Right lobe of liver (tissue), 6 donors: ENCODE results near the gene MTA1. TPM values are rescaled to one million over a fixed set of nuclear protein-coding genes. Genes with fewer than 3 reads are reported as not detected.

Experiments
- ATAC-seq, 4 donors: fragments of 200-7000 bp; cut with Tn5 transposase; one replicate each; pipeline ENCODE4 v1.9.1; 2020; ENCODE audit warnings: mild to moderate bottlenecking in 4 of 4, moderate library complexity in 4 of 4
- DNase-seq, 3 donors: peaks; one replicate each; pipeline ENCODE4 v3.0.0-alpha.2; 2020
- H3K27ac ChIP-seq, 3 donors: fragments of 200-600 bp; one replicate each; pipeline ENCODE4 v1.8.0; 2022
- H3K27me3 ChIP-seq, 2 donors: fragments of 200-600 bp; one replicate each; pipeline ENCODE4 v1.8.0; 2022
- H3K36me3 ChIP-seq, 4 donors: fragments of 200-600 bp; sonication (generic) in 1 of 4; one replicate each; pipeline versions ENCODE4 v1.5.1 to v1.8.0; 2017 to 2022; ENCODE audit warnings: control low read depth in 1 of 4
- H3K4me1 ChIP-seq, 4 donors: fragments of 200-600 bp; sonication (generic) in 1 of 4; one replicate each; pipeline versions ENCODE4 v1.5.1 to v1.8.0; 2017 to 2022; ENCODE audit warnings: control low read depth in 1 of 4
- H3K4me3 ChIP-seq, 3 donors: fragments of 200-600 bp; one replicate each; pipeline ENCODE4 v1.8.0; 2022
- H3K9me3 ChIP-seq, 4 donors: fragments of 200-600 bp; sonication (generic) in 1 of 4; one replicate each; pipeline versions ENCODE4 v1.5.1 to v1.8.0; 2017 to 2022; ENCODE audit warnings: control low read depth in 1 of 4
- POLR2A ChIP-seq: fragments of 450-650 bp; IDR thresholded peaks from one replicate; pipeline ENCODE4 v1.6.1; 2017; ENCODE audit warnings: antibody characterized with exemption, mild to moderate bottlenecking
- WGBS: methylation state at CpG from one replicate; pipeline ENCODE4 v1.1.6; 2018; ENCODE audit warnings: low coverage, low lambda C conversion rate; ENCODE audit not compliant: insufficient coverage; ENCODE audit errors: missing lambda C conversion rate; 5-methylcytosine and 5-hydroxymethylcytosine counted together
- intact Hi-C, 2 donors: fragments of 100-400 bp; cut with DNase I; formaldehyde crosslinking; loops; one replicate each; pipeline versions ENCODE4 v1.11.2 to v1.14.1; 2022
- total RNA-seq, 6 experiments: library from RNA; depleted of rRNA in 2 of 6; stranded (reverse); fragments of >200 nt in 2 of 6; fragmentation: NEBNext Ultra II Directional in 3 of 6; extraction: Animal tissue kit (Norgen Biotek cat#: 25700) in 3 of 6; gene quantifications; one replicate each; pipeline versions ENCODE4 v1.1.0 to v1.2.4, GENCODE V29; 2016 to 2023
- TF ChIP-seq, protein P1 (sequence below), 4 donors: fragments of 200-600 bp in 3 of 4; fragments of 450-650 bp in 1 of 4; IDR thresholded peaks; one replicate each; pipeline versions ENCODE4 v1.5.1 to v1.8.0; 2016 to 2022; ENCODE audit warnings: antibody characterized with exemption in 4 of 4, mild to moderate bottlenecking in 2 of 4
- donor health status: DM: no; HTN: yes; CAD: no.
- donor health status: DM: no; HTN: no; CAD: no.
- donor health status: DM: no; HTN: no; CAD: no.
- donor health status: DM: no; HTN: yes; CAD: no.
- donor health status: DM: no; HTN: yes; CAD: no.

Gene MTA1
- total RNA-seq, 6 experiments from 2014 or later: 18.6 to 45.1 (median 29.2) TPM

DNA sequence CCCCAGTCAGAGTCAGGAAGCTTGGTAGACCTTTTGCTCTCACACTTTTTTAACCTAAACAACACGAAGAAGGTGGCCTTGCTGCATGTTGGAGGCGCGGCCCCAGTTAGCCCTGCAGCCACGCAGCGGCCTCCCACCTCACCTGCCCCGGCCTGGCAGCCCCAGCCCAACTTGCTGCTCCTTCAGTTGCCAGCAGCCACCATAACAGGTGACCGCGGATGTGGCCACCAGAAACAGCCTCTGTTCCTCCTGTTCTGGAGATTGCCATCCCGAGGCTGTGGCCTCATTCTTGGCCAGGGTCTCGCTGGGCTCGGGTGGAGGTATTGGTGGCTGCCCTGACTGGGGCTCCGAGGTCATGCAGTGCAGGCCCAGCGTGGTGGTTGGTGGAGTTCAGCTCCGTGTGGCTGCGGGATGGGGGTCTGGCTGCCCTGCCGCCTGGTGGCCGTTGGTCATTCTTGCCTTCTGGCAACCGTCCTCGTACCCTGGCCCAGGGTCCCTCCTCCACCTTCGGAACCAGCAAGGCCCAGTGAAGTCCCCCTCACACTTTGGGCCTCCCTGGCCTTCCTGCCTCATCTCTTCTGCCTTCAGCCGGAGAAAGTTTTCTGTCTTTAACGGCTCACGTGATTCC is 42.0 kb upstream of the MTA1 start:
- intact Hi-C loops: loop anchor here in 1 of 2 donors (10.0 kb wide), 1 partner anchor 147 kb away; the partner anchor contains the start of gene TMEM121
- DNase-seq (no peak), ATAC-seq (no peak)
- no peak overlapping the region for H3K27ac ChIP-seq
- no peaks in the 10 kb centered on the region for H3K27me3 ChIP-seq
- 90% methylated on average over 4 of the region's 23 CpGs for WGBS
- no peaks in the 10 kb centered on the region for H3K9me3 ChIP-seq
- no peaks in the 10 kb centered on the region for H3K4me1 ChIP-seq
- H3K4me3 ChIP-seq: no peak overlapping the region
- no peaks in the 10 kb centered on the region for H3K36me3 ChIP-seq
- TF ChIP-seq, protein P1, sequence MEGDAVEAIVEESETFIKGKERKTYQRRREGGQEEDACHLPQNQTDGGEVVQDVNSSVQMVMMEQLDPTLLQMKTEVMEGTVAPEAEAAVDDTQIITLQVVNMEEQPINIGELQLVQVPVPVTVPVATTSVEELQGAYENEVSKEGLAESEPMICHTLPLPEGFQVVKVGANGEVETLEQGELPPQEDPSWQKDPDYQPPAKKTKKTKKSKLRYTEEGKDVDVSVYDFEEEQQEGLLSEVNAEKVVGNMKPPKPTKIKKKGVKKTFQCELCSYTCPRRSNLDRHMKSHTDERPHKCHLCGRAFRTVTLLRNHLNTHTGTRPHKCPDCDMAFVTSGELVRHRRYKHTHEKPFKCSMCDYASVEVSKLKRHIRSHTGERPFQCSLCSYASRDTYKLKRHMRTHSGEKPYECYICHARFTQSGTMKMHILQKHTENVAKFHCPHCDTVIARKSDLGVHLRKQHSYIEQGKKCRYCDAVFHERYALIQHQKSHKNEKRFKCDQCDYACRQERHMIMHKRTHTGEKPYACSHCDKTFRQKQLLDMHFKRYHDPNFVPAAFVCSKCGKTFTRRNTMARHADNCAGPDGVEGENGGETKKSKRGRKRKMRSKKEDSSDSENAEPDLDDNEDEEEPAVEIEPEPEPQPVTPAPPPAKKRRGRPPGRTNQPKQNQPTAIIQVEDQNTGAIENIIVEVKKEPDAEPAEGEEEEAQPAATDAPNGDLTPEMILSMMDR (IDR thresholded peaks at IDR 0.05): no peak
- no peak for TF ChIP-seq POLR2A

DNA sequence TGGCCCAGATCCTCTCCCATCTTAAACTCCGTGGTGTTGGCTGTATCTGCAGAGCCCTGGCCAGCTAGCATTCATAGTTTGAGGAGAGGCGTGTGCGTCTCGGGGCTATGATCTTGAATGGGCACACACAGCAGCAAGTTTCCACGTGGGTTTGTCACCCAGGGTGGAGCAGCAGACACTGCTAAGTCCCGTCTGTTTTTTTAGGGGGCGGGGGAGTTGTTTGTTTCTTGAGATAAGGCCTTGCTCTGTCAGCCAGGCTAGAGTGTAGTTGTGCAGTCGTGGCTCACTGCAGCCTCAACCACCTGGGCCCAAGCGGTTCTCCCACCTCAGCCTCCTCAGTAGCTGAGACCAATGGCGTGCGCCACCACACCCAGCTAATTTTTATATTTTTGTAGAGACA is 41.4 kb upstream of the MTA1 start:
- Histone ChIP-seq H3K4me1 (no peaks in the 10 kb centered on the region), H3K27ac (no peak overlapping the region), H3K9me3 (no peaks in the 10 kb centered on the region), H3K27me3 (no peaks in the 10 kb centered on the region), H3K4me3 (no peak overlapping the region), H3K36me3 (no peaks in the 10 kb centered on the region)
- no peak for DNase-seq
- no peak for ATAC-seq
- no peak for TF ChIP-seq POLR2A
- TF ChIP-seq, protein P1 (IDR thresholded peaks at IDR 0.05): no peak
- 100% methylated on average over 4 of the region's 11 CpGs for WGBS
- intact Hi-C loops: loop anchor here in 1 of 2 donors (10.0 kb wide), 1 partner anchor 147 kb away; the partner anchor contains the start of gene TMEM121

DNA sequence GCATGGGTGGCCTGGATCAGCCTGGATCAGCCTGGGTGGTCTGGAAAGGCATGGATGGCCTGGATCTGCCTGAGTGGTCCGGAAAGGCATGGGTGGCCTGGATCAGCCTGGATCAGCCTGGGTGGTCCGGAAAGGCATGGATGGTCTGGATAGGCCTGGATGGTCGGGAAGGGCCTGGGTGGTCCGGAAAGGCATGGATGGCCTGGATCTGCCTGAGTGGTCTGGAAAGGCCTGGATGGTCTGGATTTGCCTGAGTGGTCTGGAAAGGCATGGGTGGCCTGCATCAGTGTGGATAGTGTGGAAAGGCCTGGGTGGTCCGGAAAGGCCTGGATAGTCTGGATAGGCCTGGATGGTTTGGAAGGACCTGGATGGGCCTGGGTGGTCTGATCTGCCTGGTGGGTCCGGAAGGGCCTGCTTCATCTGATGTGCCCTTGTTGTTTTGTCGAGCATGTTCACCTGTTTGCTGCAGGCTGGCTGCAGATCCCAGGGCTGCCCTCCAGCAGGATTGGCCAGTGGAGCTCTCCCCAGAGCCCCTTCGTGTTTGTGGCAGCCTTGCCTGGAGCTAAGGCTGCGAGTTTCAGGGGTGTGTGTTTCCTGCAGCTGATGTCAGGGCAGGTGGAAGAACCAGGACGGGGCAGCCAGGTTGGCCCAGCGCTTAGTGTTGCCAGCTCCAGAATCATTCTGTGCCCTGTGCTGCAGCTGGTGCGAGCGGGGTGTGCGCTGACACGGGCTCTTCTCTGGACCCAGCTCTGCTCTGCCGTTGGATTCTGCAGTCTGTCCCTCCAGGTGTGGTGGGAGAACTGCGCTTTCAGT is 40.5 kb upstream of the MTA1 start:
- no peaks in the 10 kb centered on the region for H3K9me3 ChIP-seq
- H3K27me3 ChIP-seq: no peaks in the 10 kb centered on the region
- H3K4me3 ChIP-seq: no peak overlapping the region
- DNase-seq (no peak), ATAC-seq (no peak)
- intact Hi-C loops: loop anchor here in 1 of 2 donors (10.0 kb wide), 1 partner anchor 146 kb away; the partner anchor contains the start of gene TMEM121
- no peaks in the 10 kb centered on the region for H3K36me3 ChIP-seq
- WGBS: 80% methylated on average over 5 of the region's 17 CpGs
- TF ChIP-seq, protein P1 (IDR thresholded peaks at IDR 0.05): no peak
- no peak for TF ChIP-seq POLR2A
- no peaks in the 10 kb centered on the region for H3K4me1 ChIP-seq
- no peak overlapping the region for H3K27ac ChIP-seq

DNA sequence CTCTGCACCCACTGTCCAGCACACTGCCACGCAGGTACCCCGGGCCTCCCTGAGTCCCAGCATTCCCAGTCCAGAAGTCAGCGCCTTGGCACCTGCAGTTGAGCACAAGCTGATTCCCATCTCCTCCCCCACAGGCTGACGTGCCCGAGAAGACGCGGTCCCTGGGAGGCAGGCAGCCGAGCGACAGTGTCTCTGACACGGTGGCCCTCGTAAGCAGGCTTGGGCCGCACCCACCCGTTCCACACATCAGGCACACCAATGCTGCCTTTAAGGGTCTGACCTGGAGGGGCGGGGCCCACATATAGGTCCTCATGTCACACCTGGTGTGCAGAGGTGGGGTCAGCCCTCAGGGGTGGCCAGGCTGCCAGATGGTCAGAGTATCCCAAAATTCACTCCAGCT is 39.7 kb upstream of the MTA1 start:
- no peak for TF ChIP-seq POLR2A
- TF ChIP-seq, protein P1 (IDR thresholded peaks at IDR 0.05): no peak
- H3K9me3 ChIP-seq: no peaks in the 10 kb centered on the region
- H3K27ac ChIP-seq: no peak overlapping the region
- H3K4me3 ChIP-seq: no peak overlapping the region
- no peaks in the 10 kb centered on the region for H3K36me3 ChIP-seq
- DNase-seq (no peak), ATAC-seq (no peak)
- intact Hi-C loops: loop anchor here in 1 of 2 donors (10.0 kb wide), 1 partner anchor 145 kb away; the partner anchor contains the start of gene TMEM121
- H3K27me3 ChIP-seq: no peaks in the 10 kb centered on the region
- WGBS: no CpG with 5 or more reads among the region's 14 CpGs
- H3K4me1 ChIP-seq: no peaks in the 10 kb centered on the region
